HepG2 (cell line): ENCODE data around the gene FAM117B.

Source experiments
- BRCA1 ChIP-seq: sonication (generic); formaldehyde crosslinking; IDR thresholded peaks from 2 replicates; pipeline ENCODE4 v1.4.0; 2020; ENCODE audit warnings: missing genetic modification reagents
- KAT2B ChIP-seq: fragments of 150-350 bp; IDR thresholded peaks from 2 replicates; pipeline ENCODE4 v1.6.1; 2014; ENCODE audit warnings: low read depth, low read length, borderline replicate concordance
- ZBTB1 ChIP-seq: sonication (generic); formaldehyde crosslinking; IDR thresholded peaks from 2 replicates; pipeline ENCODE4 v1.4.0; 2020; ENCODE audit warnings: missing genetic modification reagents, borderline replicate concordance

DNA sequence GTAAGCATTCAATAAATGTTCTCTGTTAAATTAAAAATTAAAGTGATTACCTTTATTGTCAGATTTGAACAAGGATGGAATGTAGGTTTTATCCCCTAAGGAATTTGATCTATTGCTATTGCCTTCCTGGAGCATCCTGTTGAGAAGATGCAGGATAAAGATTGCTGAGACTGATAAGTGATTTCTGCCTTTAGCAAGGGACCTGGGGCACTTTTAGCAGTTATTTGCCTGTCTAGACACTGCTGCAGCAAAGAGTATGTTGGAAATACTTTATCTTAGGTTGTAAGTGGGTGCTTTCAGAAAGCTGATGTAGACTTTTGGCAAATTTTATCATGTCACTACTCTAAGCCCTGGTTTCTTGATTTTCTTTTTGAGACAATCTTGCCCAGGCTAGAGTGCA is 69.5 kb downstream of the FAM117B start:
- TF ChIP-seq ZBTB1 (CRISPR knock-in tag) (no peak), KAT2B (no peak), BRCA1 (no peak)
